H1 (cell line): ENCODE data around the gene WDR45B. TPM values are rescaled to one million over a fixed set of nuclear protein-coding genes. Genes with fewer than 3 reads are reported as not detected.
A peak's percentile ranks its signal among the peaks of the same experiment; 100 is the strongest.

Experiments used
- CTCF ChIA-PET: fragments of 300-600 bp; sonication (Branson Sonifier 250); formaldehyde crosslinking; loops from one replicate; lab custom pipeline; 2021; ENCODE audit not compliant: partially characterized antibody; lab: Charles Lee
- POLR2A ChIA-PET: fragments of 300-600 bp; sonication (Branson Sonifier 250); formaldehyde crosslinking; loops from one replicate; lab custom pipeline; 2021; ENCODE audit warnings: inconsistent platforms; ENCODE audit not compliant: partially characterized antibody; lab: Charles Lee
- DNase-seq, 2 experiments: peaks; one replicate each; pipeline versions ENCODE4 v3.0.0 to v3.0.0-alpha.2; 2010 to 2022; ENCODE audit warnings: low spot score in 2 of 2, low read depth in 1 of 2, mixed read lengths in 1 of 2
- FAIRE-seq: peaks from 2 replicates; lab custom pipeline; 2011; peaks lifted over from hg19 to GRCh38; lab: Jason Lieb, UNC
- H2AFZ ChIP-seq: 2 replicates; pipeline ENCODE4 v1.8.1; 2012; ENCODE audit warnings: low read length, inconsistent platforms
- H2AK5ac ChIP-seq: 2 replicates; pipeline ENCODE4 v1.6.1; 2013; ENCODE audit warnings: low read depth, low read length
- H2BK120ac ChIP-seq: replicated peaks from 2 replicates; pipeline ENCODE3; 2013; ENCODE audit warnings: low read depth, low read length, inconsistent platforms
- H2BK12ac ChIP-seq: 2 replicates; pipeline ENCODE4 v1.6.1; 2013; ENCODE audit warnings: low read depth, low read length
- H2BK15ac ChIP-seq: 2 replicates; pipeline ENCODE4 v1.6.1; 2013; ENCODE audit warnings: low read length
- H2BK20ac ChIP-seq: 2 replicates; pipeline ENCODE4 v1.6.1; 2013; ENCODE audit warnings: low read length
- H2BK5ac ChIP-seq: 2 replicates; pipeline ENCODE4 v1.6.1; 2013; ENCODE audit warnings: low read depth, low read length
- H3K14ac ChIP-seq: 2 replicates; pipeline ENCODE4 v1.6.1; 2013; ENCODE audit warnings: inconsistent platforms; ENCODE audit not compliant: insufficient read length
- H3K18ac ChIP-seq: 2 replicates; pipeline ENCODE4 v1.6.1; 2013; ENCODE audit warnings: low read length; ENCODE audit errors: extremely low read depth
- H3K23ac ChIP-seq: 2 replicates; pipeline ENCODE4 v1.6.1; 2013; ENCODE audit warnings: inconsistent platforms; ENCODE audit not compliant: insufficient read length
- H3K23me2 ChIP-seq: 2 replicates; pipeline ENCODE4 v1.6.1; 2013; ENCODE audit warnings: low read depth, low read length
- H3K27ac ChIP-seq: 2 replicates; pipeline ENCODE4 v1.6.1; 2011; ENCODE audit warnings: low read depth, low read length, inconsistent platforms
- H3K27me3 ChIP-seq, 4 experiments: replicated peaks in 1 of 4; 1 replicate in 1 of 4; 2 replicates in 3 of 4; pipeline versions ENCODE4 v1.6.1 to v1.8.1; 2011 to 2013; ENCODE audit warnings: low read length in 3 of 4, mild to moderate bottlenecking in 3 of 4, inconsistent platforms in 2 of 4, mixed read lengths in 2 of 4, moderate library complexity in 1 of 4; ENCODE audit not compliant: control insufficient read depth in 3 of 4, insufficient read depth in 3 of 4; ENCODE audit errors: extremely low read depth in 1 of 4
- H3K36me3 ChIP-seq, 4 experiments: 2 replicates each; pipeline versions ENCODE4 v1.6.1 to v1.8.1; 2011 to 2013; ENCODE audit warnings: mild to moderate bottlenecking in 4 of 4, low read length in 3 of 4, moderate library complexity in 2 of 4, control low read depth in 1 of 4, inconsistent platforms in 1 of 4; ENCODE audit not compliant: insufficient read depth in 4 of 4, control insufficient read depth in 2 of 4
- H3K4ac ChIP-seq: replicated peaks from 2 replicates; pipeline ENCODE3; 2013; ENCODE audit warnings: low read length, low read depth, mixed read lengths, inconsistent platforms; ENCODE audit not compliant: insufficient read length
- H3K4me1 ChIP-seq, 4 experiments: replicated peaks in 1 of 4; 1 replicate in 1 of 4; 2 replicates in 3 of 4; pipeline versions ENCODE4 v1.6.1 to v1.8.1; 2011 to 2013; ENCODE audit warnings: low read length in 3 of 4, inconsistent platforms in 2 of 4, mixed read lengths in 1 of 4; ENCODE audit not compliant: insufficient read depth in 4 of 4, control insufficient read depth in 3 of 4
- H3K4me2 ChIP-seq, 2 experiments: 2 replicates each; pipeline versions ENCODE4 v1.6.1 to v1.8.1; 2011 to 2013; ENCODE audit warnings: low read depth in 2 of 2, low read length in 2 of 2, control low read depth in 1 of 2, inconsistent platforms in 1 of 2, mild to moderate bottlenecking in 1 of 2; ENCODE audit not compliant: insufficient read depth in 1 of 2
- H3K4me3 ChIP-seq, 4 experiments: fragments of 200-600, 300-600 bp in 1 of 4; sonication (generic), shearing (Covaris generic), sonication (Bioruptor Twin) in 1 of 4; 2 replicates each; pipeline versions ENCODE4 v1.5.1 to v1.8.1; 2011 to 2016; ENCODE audit warnings: low read length in 4 of 4, low read depth in 3 of 4, control low read depth in 2 of 4, inconsistent platforms in 2 of 4, mild to moderate bottlenecking in 2 of 4, mixed read lengths in 1 of 4, moderate library complexity in 1 of 4; ENCODE audit not compliant: insufficient read depth in 2 of 4; ENCODE audit errors: extremely low read depth in 1 of 4
- H3K56ac ChIP-seq: replicated peaks from 2 replicates; pipeline ENCODE3; 2013; ENCODE audit warnings: low read depth, mild to moderate bottlenecking, mixed read lengths, low read length, inconsistent platforms; ENCODE audit not compliant: insufficient read length
- H3K79me1 ChIP-seq: 2 replicates; pipeline ENCODE4 v1.6.1; 2013; ENCODE audit warnings: low read depth, low read length, control low read depth
- H3K79me2 ChIP-seq, 2 experiments: 2 replicates each; pipeline versions ENCODE4 v1.6.1 to v1.8.1; 2012 to 2013; ENCODE audit warnings: low read length in 2 of 2, mild to moderate bottlenecking in 2 of 2, inconsistent platforms in 1 of 2; ENCODE audit not compliant: insufficient read depth in 2 of 2, control insufficient read depth in 1 of 2
- H3K9ac ChIP-seq, 4 experiments: replicated peaks in 1 of 4; 1 replicate in 1 of 4; 2 replicates in 3 of 4; pipeline versions ENCODE4 v1.6.1 to v1.8.1; 2011 to 2013; ENCODE audit warnings: low read depth in 3 of 4, low read length in 3 of 4, control low read depth in 2 of 4, mild to moderate bottlenecking in 2 of 4, moderate library complexity in 2 of 4, inconsistent platforms in 1 of 4; ENCODE audit errors: extremely low read depth in 1 of 4
- H3K9me3 ChIP-seq, 2 experiments: 2 replicates each; pipeline versions ENCODE4 v1.6.1 to v1.8.1; 2012 to 2013; ENCODE audit warnings: mild to moderate bottlenecking in 2 of 2, moderate library complexity in 2 of 2, control low read depth in 1 of 2, inconsistent platforms in 1 of 2, low read depth in 1 of 2, low read length in 1 of 2, mixed read lengths in 1 of 2; ENCODE audit not compliant: insufficient read depth in 2 of 2
- H4K20me1 ChIP-seq, 2 experiments: replicated peaks in 1 of 2; 2 replicates each; pipeline versions ENCODE3 to v1.8.1; 2011 to 2013; ENCODE audit warnings: inconsistent platforms in 2 of 2, low read length in 2 of 2, mild to moderate bottlenecking in 1 of 2; ENCODE audit not compliant: insufficient read depth in 2 of 2, control insufficient read depth in 1 of 2
- H4K5ac ChIP-seq: 2 replicates; pipeline ENCODE4 v1.6.1; 2013; ENCODE audit warnings: low read length, low read depth, mixed read lengths, inconsistent platforms; ENCODE audit not compliant: insufficient read length
- H4K8ac ChIP-seq: 2 replicates; pipeline ENCODE4 v1.8.0; 2013; ENCODE audit warnings: mild to moderate bottlenecking, moderate library complexity, low read length, inconsistent platforms; ENCODE audit not compliant: insufficient read depth; ENCODE audit errors: extremely low read depth
- H4K91ac ChIP-seq: replicated peaks from 2 replicates; pipeline ENCODE3; 2013; ENCODE audit warnings: low read length, mixed read lengths, inconsistent platforms; ENCODE audit not compliant: insufficient read length
- CHD1 ChIP-seq: IDR thresholded peaks from 2 replicates; pipeline ENCODE4 v1.6.1; 2012; ENCODE audit warnings: low read depth, low read length, improper control_type of control experiment
- KDM5A ChIP-seq: fragments of 200-600 bp; IDR thresholded peaks from 2 replicates; pipeline ENCODE4 v1.7.1; 2012; ENCODE audit warnings: mild to moderate bottlenecking, low read length, inconsistent platforms, mixed read lengths
- WGBS, 2 experiments: shearing (Covaris generic) in 1 of 2; methylation state at CpG; one replicate each; pipeline versions ENCODE4 v1.1.6 to v1.1.7; 2013 to 2015; ENCODE audit warnings: low lambda C conversion rate in 2 of 2, mixed read lengths in 2 of 2, inconsistent platforms in 1 of 2, low coverage in 1 of 2, missing lambda C conversion rate in 1 of 2; ENCODE audit not compliant: insufficient replicate concordance in 2 of 2, insufficient coverage in 1 of 2, insufficient read length in 1 of 2; ENCODE audit errors: extremely low coverage in 1 of 2, missing lambda C conversion rate in 1 of 2; 5-methylcytosine and 5-hydroxymethylcytosine counted together
- polyA plus RNA-seq, 7 experiments: library from polyadenylated mRNA; depleted of rRNA in 3 of 7; stranded (reverse) in 5 of 7; unstranded in 2 of 7; fragments of >200 nt in 5 of 7; fragments of 200-250 nt in 2 of 7; gene quantifications; 1 replicate in 5 of 7; 2 replicates in 1 of 7; 4 replicates in 1 of 7; pipeline versions ENCODE4 v1.2.1 to v1.2.3, GENCODE V29; 2011 to 2013; ENCODE audit warnings: missing spikeins in 2 of 7, mixed read lengths in 2 of 7
- total RNA-seq: library from RNA; stranded (reverse); fragmentation: NEBNext Ultra II Directional; extraction: Animal tissue kit (Norgen Biotek cat#: 25700); gene quantifications from 2 replicates; pipeline ENCODE4 v1.2.1, GENCODE V29; 2021

The WDR45B gene
- total and polyA plus RNA-seq, 2 of the 8 experiments (the other 6 are each of a cell fraction or from before 2014, with no cell fraction given): 82.0 to 100 TPM

GRCh38 chr17:82630212-82630611 lies 18.0 kb downstream of the WDR45B start:
- no peak for DNase-seq
- H2BK120ac ChIP-seq: no peak overlapping the region
- no peak overlapping the region for H2BK20ac ChIP-seq
- 84% methylated on average over 12 of the region's 12 CpGs; no CpG with 5 or more reads in 1 of the 2 experiments for WGBS, 2 experiments
- H3K4me1 ChIP-seq: no peaks in the 10 kb centered on the region
- H3K27me3 ChIP-seq: no peaks in the 10 kb centered on the region
- H3K4ac ChIP-seq: no peak overlapping the region
- FAIRE-seq: no peak
- H4K5ac ChIP-seq: no peak overlapping the region
- no peaks in the 10 kb centered on the region; the same call in 1 of the 2 replicates for H3K23me2 ChIP-seq
- no peak for TF ChIP-seq CHD1
- no peak for TF ChIP-seq KDM5A
- H4K91ac ChIP-seq: no peak overlapping the region
- H3K36me3 ChIP-seq: peaks cover 8 to 35% (median 12%) of the 10 kb centered on the region in 4 experiments
- no peak overlapping the region; the same call in 1 of the 2 replicates for H2AK5ac ChIP-seq
- no peak overlapping the region for H3K23ac ChIP-seq
- no peaks in the 10 kb centered on the region for H3K9me3 ChIP-seq
- no peak overlapping the region for H3K4me3 ChIP-seq
- peak overlapping the region; percentile 31; the same call in 1 of the 2 replicates for H4K8ac ChIP-seq
- no peak overlapping the region for H3K4me2 ChIP-seq
- H2AFZ ChIP-seq: no peak overlapping the region
- H3K79me2 ChIP-seq: peaks cover 4 to 47% of the 10 kb centered on the region in 2 experiments; a peak in 3 of 4 replicates
- H2BK12ac ChIP-seq: no peak overlapping the region
- no peak overlapping the region for H3K56ac ChIP-seq
- POLR2A ChIA-PET: no interaction called here
- H2BK15ac ChIP-seq: no peak overlapping the region
- H2BK5ac ChIP-seq: no peak overlapping the region
- H3K14ac ChIP-seq: no peak overlapping the region
- peaks cover 5 to 23% of the 10 kb centered on the region in 2 experiments for H4K20me1 ChIP-seq
- H3K9ac ChIP-seq: no peak overlapping the region; a peak in 1 of 7 replicates
- CTCF ChIA-PET: interaction anchor here (4.3 kb wide), 1 partner anchor 14 kb away, joined by 18 read pairs; no protein-coding TSS in a partner anchor
- no peak overlapping the region for H3K18ac ChIP-seq
- H3K27ac ChIP-seq: no peak overlapping the region
- peaks cover 13% of the 10 kb centered on the region for H3K79me1 ChIP-seq
